K562 (cell line): ENCODE measurements around the gene C7orf25. TPM values are rescaled to one million over a fixed set of nuclear protein-coding genes. Genes with fewer than 3 reads are reported as not detected.

ENCODE experiments used
- ATAC-seq: fragments of 200-7000 bp; cut with Tn5 transposase; 3 replicates; pipeline ENCODE4 v1.9.1; 2020; ENCODE audit warnings: moderate library complexity
- BruUV-seq: library from RNA; stranded (reverse); fragments of 400-500 nt; replicated peaks from 2 replicates; lab custom pipeline; 2021; lab: Mats Ljungman, UMichigan
- CTCF ChIA-PET: fragments of 300-600 bp; formaldehyde crosslinking; extraction: SDS; loops from one replicate; lab custom pipeline; 2021; ENCODE audit warnings: low intra/inter-chr PET ratio; lab: Yijun Ruan, JAX
- POLR2A ChIA-PET: fragments of 300-600, 350-650 bp; sonication (Branson Sonifier 250); formaldehyde crosslinking; extraction: SDS; loops from one replicate; lab custom pipeline; 2021; ENCODE audit warnings: antibody characterized with exemption, inconsistent platforms; lab: Yijun Ruan, JAX
- DNase-seq, 4 experiments: peaks; one replicate each; pipeline versions ENCODE4 v3.0.0 to v3.0.0-alpha.2; 2011 to 2018; ENCODE audit warnings: low spot score in 3 of 4, mixed read lengths in 3 of 4; ENCODE audit errors: extremely low read depth in 1 of 4
- FAIRE-seq: peaks from 2 replicates; lab custom pipeline; 2011; peaks lifted over from hg19 to GRCh38; lab: Jason Lieb, UNC
- H2AFZ ChIP-seq: 2 replicates; pipeline ENCODE4 v1.6.0; 2011; ENCODE audit warnings: low read depth, low read length, control low read depth, inconsistent platforms
- H3K27ac ChIP-seq: fragments of 200-600 bp; 3 replicates; pipeline ENCODE4 v1.8.0; 2011; ENCODE audit warnings: low read depth, mild to moderate bottlenecking, control low read depth, inconsistent platforms, low read length, moderate library complexity, mixed read lengths; ENCODE audit errors: extremely low read depth
- H3K27me3 ChIP-seq, 2 experiments: fragments of 300-600 bp in 1 of 2; 2 replicates in 1 of 2; 3 replicates in 1 of 2; pipeline versions ENCODE4 v1.6.0 to v1.8.0; 2011; ENCODE audit warnings: inconsistent platforms in 2 of 2, low read length in 2 of 2, mild to moderate bottlenecking in 1 of 2, mixed read lengths in 1 of 2, moderate library complexity in 1 of 2; ENCODE audit not compliant: control insufficient read depth in 2 of 2, insufficient read depth in 2 of 2
- H3K36me3 ChIP-seq: fragments of 300-600 bp; 3 replicates; pipeline ENCODE4 v1.8.0; 2011; ENCODE audit warnings: mild to moderate bottlenecking, low read length, inconsistent platforms; ENCODE audit not compliant: control insufficient read depth, insufficient read depth
- H3K4me1 ChIP-seq, 2 experiments: fragments of 200-600 bp in 1 of 2; replicated peaks in 1 of 2; 2 replicates in 1 of 2; 3 replicates in 1 of 2; pipeline versions ENCODE4 v1.5.1 to v1.8.0; 2011; ENCODE audit warnings: inconsistent platforms in 2 of 2, low read length in 2 of 2, mild to moderate bottlenecking in 1 of 2, mixed read lengths in 1 of 2, moderate library complexity in 1 of 2; ENCODE audit not compliant: control insufficient read depth in 2 of 2, insufficient read depth in 2 of 2
- H3K4me2 ChIP-seq: 2 replicates; pipeline ENCODE4 v1.6.1; 2011; ENCODE audit warnings: low read length, control low read depth, inconsistent platforms, mixed read lengths; ENCODE audit not compliant: insufficient read depth
- H3K4me3 ChIP-seq: fragments of 200-600 bp; sonication (generic), shearing (Covaris generic); 2 replicates; pipeline ENCODE4 v1.5.1; 2016; ENCODE audit warnings: control low read depth, inconsistent platforms
- H3K79me2 ChIP-seq: fragments of 200-600 bp; 3 replicates; pipeline ENCODE4 v1.8.0; 2011; ENCODE audit warnings: low read length, inconsistent platforms; ENCODE audit not compliant: control insufficient read depth, insufficient read depth
- H3K9ac ChIP-seq, 2 experiments: 2 replicates each; pipeline versions ENCODE4 v1.6.0 to v1.6.1; 2011; ENCODE audit warnings: low read depth in 2 of 2, low read length in 2 of 2, control low read depth in 1 of 2, inconsistent platforms in 1 of 2, mild to moderate bottlenecking in 1 of 2, mixed read lengths in 1 of 2; ENCODE audit not compliant: insufficient read depth in 1 of 2
- H3K9me1 ChIP-seq: one replicate; pipeline ENCODE4 v1.6.0; 2011; ENCODE audit warnings: inconsistent platforms, mild to moderate bottlenecking, low read length, moderate library complexity; ENCODE audit not compliant: control insufficient read depth, insufficient read depth
- H3K9me3 ChIP-seq: replicated peaks from 2 replicates; pipeline ENCODE4 v1.5.1; 2011; ENCODE audit warnings: low read depth, low read length, inconsistent platforms; ENCODE audit not compliant: control insufficient read depth, insufficient read depth
- H4K20me1 ChIP-seq: replicated peaks from 2 replicates; pipeline ENCODE4 v1.6.1; 2011; ENCODE audit warnings: low read length, inconsistent platforms, mixed read lengths; ENCODE audit not compliant: control insufficient read depth, insufficient read depth
- CEBPZ ChIP-seq: fragments of 150-350 bp; IDR thresholded peaks from 2 replicates; pipeline ENCODE4 v1.6.1; 2014; ENCODE audit warnings: low read depth, mild to moderate bottlenecking, low read length, borderline replicate concordance
- GTF3C2 ChIP-seq: IDR thresholded peaks from 3 replicates; pipeline ENCODE4 v1.6.1; 2011; ENCODE audit warnings: borderline replicate concordance, mild to moderate bottlenecking, moderate library complexity; ENCODE audit not compliant: insufficient read length; ENCODE audit errors: extremely low read depth
- MAFG ChIP-seq: fragments of 450-650 bp; conservative IDR thresholded peaks from 2 replicates; pipeline ENCODE4 v1.6.1; 2016; ENCODE audit warnings: missing genetic modification characterization, missing compliant biosample characterization
- PRPF4 ChIP-seq: fragments of 200-400 bp; formaldehyde crosslinking; IDR thresholded peaks from one replicate; pipeline ENCODE4 v1.6.1; 2017; ENCODE audit warnings: low read length, low read depth, mild to moderate bottlenecking; ENCODE audit not compliant: insufficient read depth, poor library complexity, severe bottlenecking
- SIN3B ChIP-seq: fragments of 450-650 bp; IDR thresholded peaks from 2 replicates; pipeline ENCODE4 v1.6.1; 2017; ENCODE audit warnings: low read depth, mild to moderate bottlenecking, moderate library complexity
- SMARCA4 ChIP-seq: fragments of 450-650 bp; IDR thresholded peaks from 2 replicates; pipeline ENCODE4 v1.6.1; 2016
- ZKSCAN1 ChIP-seq: fragments of 150-350 bp; IDR thresholded peaks from 2 replicates; pipeline ENCODE4 v1.6.1; 2016; ENCODE audit warnings: low read depth, low read length
- ZNF707 ChIP-seq: fragments of 250-450 bp; sonication (Bioruptor Pico); conservative IDR thresholded peaks from 2 replicates; pipeline ENCODE4 v1.8.0; 2022; ENCODE audit warnings: inconsistent platforms, mild to moderate bottlenecking, moderate library complexity
- whole genome bisulfite sequencing: fragments of 100-300 bp; shearing (Covaris generic); methylation state at CpG from one replicate; pipeline ENCODE4 v1.1.6; 2016; ENCODE audit warnings: low coverage, mixed read lengths; ENCODE audit not compliant: insufficient coverage; ENCODE audit errors: missing lambda C conversion rate; 5-methylcytosine and 5-hydroxymethylcytosine counted together
- in situ Hi-C: fragments of 300-500 bp; cut with MboI; formaldehyde crosslinking; loops from 4 replicates; pipeline ENCODE4 v1.15.0; 2018; ENCODE audit warnings: inconsistent platforms, mixed read lengths
- intact Hi-C: fragments of 100-400 bp; cut with micrococcal nuclease; formaldehyde crosslinking; loops from 2 replicates; pipeline ENCODE4 v1.14.2; 2022
- polyA plus RNA-seq, 8 experiments: library from polyadenylated mRNA; depleted of rRNA in 4 of 8; stranded (reverse) in 5 of 8; unstranded in 3 of 8; fragments of >200 nt; fragmentation: Nextera tagmentation in 2 of 8; fragmentation: Illumina TruSeq in 1 of 8; extraction: Ambion mirVana in 2 of 8; extraction: Trizol in 1 of 8; gene quantifications; 2 replicates each; pipeline versions ENCODE4 v1.2.1 to v1.2.3, GENCODE V29; 2011 to 2014; ENCODE audit warnings: inconsistent platforms in 1 of 8, missing spikeins in 1 of 8
- total RNA-seq, 7 experiments: library from RNA; depleted of rRNA in 6 of 7; stranded (reverse); fragments of >200 nt in 6 of 7; fragmentation: Illumina TruSeq in 2 of 7; extraction: Trizol in 2 of 7; gene quantifications; 2 replicates each; pipeline versions ENCODE4 v1.2.1 to v1.2.3, GENCODE V29; 2011 to 2021; ENCODE audit warnings: low replicate concordance in 1 of 7

The C7orf25 gene
- total and polyA plus RNA-seq, 9 of the 15 experiments (the other 6 are each of a cell fraction or from before 2014, with no cell fraction given), result 1.2 to 4.7 (median 1.9) TPM

- CTCF ChIA-PET, result no interaction called here
- ATAC-seq (no peak), FAIRE-seq (peak; percentile 19), DNase-seq (no peak)
- 50% methylated on average over 3 of the region's 3 CpGs for WGBS
- in situ Hi-C loops, result loop anchor here (25.0 kb wide), 1 partner anchor 333 kb away; no protein-coding TSS in a partner anchor
- BruUV-seq, result no TSS peak
- peak overlapping the region; percentile 16 for H3K4me2 ChIP-seq
- H3K36me3 ChIP-seq, result peaks cover 64% of the 10 kb centered on the region
- H3K79me2 ChIP-seq, result peaks cover 92% of the 10 kb centered on the region
- peaks cover 13% of the 10 kb centered on the region; the same call in 1 of the 2 replicates for H4K20me1 ChIP-seq
- no peaks in the 10 kb centered on the region for H3K9me3 ChIP-seq
- H3K27ac ChIP-seq, result no peak overlapping the region
- no peaks in the 10 kb centered on the region for H3K27me3 ChIP-seq
- no peaks in the 10 kb centered on the region for H3K9me1 ChIP-seq
- H3K4me1 ChIP-seq, result peaks cover 0 to 15% of the 10 kb centered on the region in 2 experiments; a peak in 4 of 5 replicates
- peak overlapping the region in 1 of 2 experiments; percentile 19; a peak in 1 of 4 replicates for H3K9ac ChIP-seq
- TF ChIP-seq GTF3C2 (no peak), ZNF707 (no peak), PRPF4 (no peak), SMARCA4 (no peak), ZKSCAN1 (no peak), CEBPZ (no peak), SIN3B (no peak), MAFG (tag) (no peak)
- TF ChIP-seq, all 486 proteins: peak for 0
- H2AFZ ChIP-seq, result no peak overlapping the region
- POLR2A ChIA-PET, result interaction anchor here (1.0 to 1.8 kb wide), 3 partner anchors 17 to 59 kb away, joined by 3 to 8 read pairs (median 3); no protein-coding TSS in a partner anchor
- H3K4me3 ChIP-seq, result peak overlapping the region; percentile 4; the same call in 1 of the 2 replicates
- intact Hi-C loops, result loop anchor here (2.0 kb wide), 1 partner anchor 17 kb away; the partner anchor contains the start of gene C7orf25
These were observed 17.6 kb upstream of the C7orf25 start for GRCh38 chr7:42929449-42929848.
